HG02759 (cell line): ENCODE data around the gene GNB1.
"Not testable (repeated sequence)": the region's sequence is repeated elsewhere in the genome, so short reads cannot be mapped to it uniquely, and the experiment has no call there.

Experiments
- ATAC-seq: cut with Tn5 transposase; IDR thresholded peaks from one replicate; pipeline ENCODE4 v1.9.1; 2021; ENCODE audit warnings: mild to moderate bottlenecking, moderate library complexity; ENCODE audit not compliant: unreplicated experiment

Gene GNB1

DNA sequence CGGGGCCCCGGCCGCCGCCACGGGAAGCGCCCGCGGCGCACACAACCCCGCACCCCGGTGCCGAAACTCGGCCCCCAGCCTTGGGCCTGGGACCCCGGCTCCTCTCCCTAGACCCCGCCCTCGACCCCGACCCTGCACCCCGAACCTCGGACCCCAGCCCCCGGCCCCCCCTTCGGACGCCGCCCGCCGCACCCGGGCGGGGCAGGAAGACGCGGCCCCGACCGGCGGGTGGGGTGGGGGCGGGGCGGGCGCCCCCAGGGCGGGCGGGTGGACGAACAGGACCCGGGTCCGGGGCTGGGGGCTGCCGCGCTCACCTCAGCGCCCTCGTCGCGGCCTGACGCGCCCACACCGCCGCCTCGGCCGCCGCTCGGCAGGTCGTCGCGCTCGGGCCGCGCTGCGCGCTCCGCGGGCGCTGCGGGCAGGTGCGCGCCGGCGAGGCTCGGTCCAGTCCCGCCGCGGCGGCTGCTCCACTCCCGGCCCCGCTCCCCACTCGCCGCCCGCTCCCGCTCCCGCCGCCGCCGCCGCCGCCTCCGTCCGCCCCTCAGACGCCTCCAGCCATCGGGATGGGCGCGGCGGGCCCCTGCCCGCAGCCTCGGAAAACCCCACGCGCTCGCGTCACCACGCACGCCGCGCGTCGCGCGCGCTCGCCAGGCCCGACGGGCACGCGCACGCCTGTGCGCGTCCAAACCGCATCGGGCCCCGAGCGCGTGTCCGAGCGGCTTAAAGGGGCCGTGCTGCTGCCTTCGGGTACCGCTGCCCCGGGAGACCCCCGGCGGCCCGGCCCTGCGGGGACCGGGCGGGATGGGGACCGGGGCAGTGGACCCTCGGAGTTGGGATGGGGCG is at the start of gene GNB1:
GNB1 (minus strand) TSS at position 582 of the 843 bp plus-strand sequence. CDS start 65,634 bp downstream, outside the sequence.
- peak; percentile 77 for ATAC-seq

GRCh38 chr1:1940123-1940425 is 49.2 kb upstream of the GNB1 start:
- no peak for ATAC-seq

- no peak for ATAC-seq
Measured at GRCh38 chr1:1939296-1940122, 48.6 kb upstream of the GNB1 start.

DNA sequence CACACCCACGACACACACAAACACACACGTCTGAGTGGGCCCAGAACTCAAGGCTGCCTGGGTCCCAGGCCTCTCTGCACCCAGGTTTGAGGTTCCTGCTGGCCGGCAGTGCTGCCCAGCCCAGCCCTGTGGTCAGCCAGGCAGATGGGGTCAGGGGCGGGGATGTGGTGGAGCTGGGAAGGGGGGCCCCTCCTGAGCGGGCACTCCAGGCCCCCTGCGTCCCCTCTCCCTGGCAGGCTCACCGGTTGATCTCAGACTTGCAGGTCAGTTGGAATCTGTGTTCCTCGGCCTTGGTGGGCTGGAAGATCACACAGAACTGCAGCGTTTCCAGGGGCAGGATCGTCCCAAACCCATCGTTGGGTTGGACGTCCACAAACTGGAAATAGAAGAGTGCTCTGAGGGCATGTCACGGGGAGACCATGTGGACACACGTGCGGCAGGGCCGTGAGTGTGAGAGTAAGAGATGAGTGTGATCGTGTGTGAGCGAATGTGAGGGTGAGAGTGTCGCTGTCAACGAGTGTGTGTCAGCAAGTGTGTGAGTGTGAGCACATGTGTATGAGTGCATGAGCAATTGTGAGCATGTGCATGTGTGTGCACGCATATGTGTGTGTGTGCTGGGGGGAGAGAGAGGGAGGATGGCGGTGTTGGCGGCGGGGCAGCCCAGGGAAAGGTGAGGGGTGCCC is 47.9 kb upstream of the GNB1 start:
- no peak for ATAC-seq

DNA sequence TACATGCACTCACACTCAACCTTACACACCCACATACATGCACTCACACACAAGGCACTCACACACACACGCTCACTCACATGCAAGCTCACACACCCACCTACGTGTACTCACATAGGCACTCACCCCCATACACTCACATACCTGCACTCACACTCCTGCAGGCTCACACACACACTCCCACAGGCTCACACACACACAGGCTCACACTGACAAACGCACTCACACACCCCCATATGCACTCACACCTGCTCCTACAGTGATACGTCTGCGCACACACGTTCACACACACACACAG is 47.3 kb upstream of the GNB1 start:
- no peak for ATAC-seq

DNA sequence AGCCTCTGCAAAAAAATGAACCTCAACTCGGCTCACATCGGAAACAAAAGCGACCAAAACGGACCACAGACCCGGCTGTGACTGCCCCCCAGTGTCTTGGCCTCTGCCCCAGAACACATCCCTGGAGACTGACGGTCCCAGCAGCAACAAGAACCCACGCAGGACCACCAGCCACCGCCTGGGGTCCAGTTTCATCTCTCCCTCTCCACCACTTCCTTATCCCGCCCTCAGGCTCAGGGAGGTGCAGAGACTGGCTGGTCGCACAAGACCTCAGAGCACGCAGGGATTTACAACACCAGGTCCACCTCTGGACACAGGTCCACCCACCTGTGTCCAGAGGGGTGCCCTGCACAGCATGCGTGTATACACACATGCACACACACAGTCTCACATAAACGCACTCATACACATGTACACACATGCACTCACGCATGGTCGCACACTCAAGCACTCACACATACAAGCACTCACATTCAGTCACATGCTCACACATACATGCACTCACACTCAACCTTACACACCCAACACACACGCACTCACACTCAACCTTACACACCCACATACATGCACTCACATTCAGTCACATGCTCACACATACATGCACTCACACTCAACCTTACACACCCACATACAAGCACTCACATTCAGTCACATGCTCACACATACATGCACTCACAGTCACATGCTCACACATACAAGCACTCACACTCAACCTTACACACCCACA is 46.8 kb upstream of the GNB1 start:
- ATAC-seq: no peak

DNA sequence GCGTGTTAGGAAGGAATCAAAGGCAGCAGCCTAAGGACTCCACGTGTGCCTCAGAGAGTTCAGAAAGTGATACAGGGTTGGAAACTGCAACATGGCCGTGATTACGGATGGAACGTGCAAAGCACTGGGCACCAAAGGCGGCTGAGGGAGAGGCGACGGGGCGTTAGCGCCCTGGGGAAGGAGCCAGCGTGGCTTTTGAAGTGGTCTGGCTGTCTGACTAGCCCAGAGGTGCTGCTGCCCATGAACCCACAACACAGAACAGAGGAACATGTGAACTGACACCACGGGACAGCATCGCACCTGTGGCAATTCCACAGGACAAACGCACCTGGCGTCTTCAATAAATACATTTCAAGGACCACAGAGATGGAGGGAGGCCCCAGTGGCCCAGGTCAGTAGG is 46.2 kb upstream of the GNB1 start:
- ATAC-seq: no peak

- ATAC-seq: not testable (repeated sequence)
Measured at GRCh38 chr1:1934848-1935247, 44.0 kb upstream of the GNB1 start.

DNA sequence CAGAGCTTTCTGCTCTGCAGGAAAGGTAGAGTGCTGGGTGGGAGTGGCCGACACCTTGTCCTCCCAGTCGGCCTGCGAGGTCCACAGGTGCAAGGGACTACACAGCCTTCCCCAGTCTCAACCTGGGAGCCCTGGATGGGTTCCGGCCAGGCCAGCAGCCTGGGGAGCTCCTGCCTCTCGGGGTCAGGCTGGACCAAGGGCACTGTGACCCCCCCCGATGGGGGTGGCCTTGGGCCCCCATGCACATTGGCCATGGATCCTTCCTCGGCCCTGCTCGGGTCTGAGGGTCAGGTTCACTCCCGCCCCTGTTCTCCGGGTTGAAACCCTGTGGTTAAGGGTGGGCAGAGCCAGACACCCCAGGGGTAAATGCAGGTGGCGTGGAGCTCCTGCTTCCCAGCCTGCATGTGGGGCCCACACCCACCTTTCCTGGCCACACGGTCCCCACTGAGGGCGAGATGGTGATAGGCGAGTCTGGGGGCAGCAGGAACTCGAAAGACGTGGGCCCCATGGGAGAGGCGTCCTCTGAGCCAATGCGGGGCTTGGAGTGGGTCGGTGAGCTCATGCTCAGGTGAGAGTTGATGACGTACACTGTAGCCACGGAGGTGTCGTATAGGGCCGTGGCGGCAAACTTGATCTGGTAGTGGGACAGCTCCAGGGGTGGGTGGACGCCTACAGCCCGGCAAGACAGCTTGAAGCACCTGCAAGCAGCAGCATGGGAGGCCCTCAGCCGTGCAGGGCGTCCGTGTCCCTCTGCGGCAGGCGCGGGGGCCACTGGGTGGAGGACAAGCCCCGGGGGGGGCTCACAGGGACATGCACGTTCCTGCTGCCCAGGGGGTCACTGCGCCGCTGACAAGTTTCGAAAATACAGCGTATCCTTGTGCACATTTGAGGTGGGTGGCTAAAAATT is 39.0 kb upstream of the GNB1 start:
- ATAC-seq: no peak

- ATAC-seq: no peak
Measured at GRCh38 chr1:1929102-1929638, 38.3 kb upstream of the GNB1 start.

GRCh38 chr1:1928231-1929101 is 37.6 kb upstream of the GNB1 start:
- no peak for ATAC-seq

GRCh38 chr1:1927751-1928150 is 36.9 kb upstream of the GNB1 start:
- no peak for ATAC-seq

DNA sequence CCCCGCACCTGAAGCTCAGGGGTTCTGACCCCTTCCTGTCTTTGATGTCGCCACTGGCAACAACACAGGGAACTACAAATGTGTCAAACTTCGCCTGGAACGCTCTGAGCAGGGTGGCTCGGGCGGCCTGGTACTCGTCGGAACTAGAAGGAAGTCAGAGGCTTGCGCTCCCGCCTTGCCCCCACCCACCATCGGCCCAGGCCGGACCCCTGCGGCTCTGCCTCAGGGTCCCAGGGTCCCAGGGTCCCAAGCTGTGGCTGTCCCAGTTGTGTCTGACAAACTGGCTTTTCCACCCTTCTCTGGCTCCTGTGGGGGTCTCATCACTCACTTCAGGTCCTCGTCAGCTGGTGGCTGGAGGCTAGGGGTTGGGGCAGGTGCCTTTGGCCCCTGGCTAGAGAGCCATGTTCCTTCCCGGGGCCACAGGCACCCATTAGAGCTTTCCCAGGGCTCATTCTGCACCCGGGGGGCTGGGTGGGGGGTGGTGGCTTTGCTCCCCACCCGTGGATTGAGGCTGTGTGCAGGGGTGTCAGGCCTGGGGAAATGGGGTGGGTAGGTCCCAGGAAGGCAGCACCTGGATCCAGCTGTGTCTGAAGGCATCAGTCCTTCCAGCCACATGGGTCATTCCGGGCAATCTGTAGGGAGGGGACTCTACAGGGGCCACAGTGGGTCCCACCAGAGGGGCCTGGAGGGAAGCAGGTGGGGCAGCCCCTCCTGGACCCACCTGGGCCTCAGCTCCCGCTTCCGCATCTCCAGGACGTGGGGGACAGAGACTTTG is 36.2 kb upstream of the GNB1 start:
- no peak for ATAC-seq

DNA sequence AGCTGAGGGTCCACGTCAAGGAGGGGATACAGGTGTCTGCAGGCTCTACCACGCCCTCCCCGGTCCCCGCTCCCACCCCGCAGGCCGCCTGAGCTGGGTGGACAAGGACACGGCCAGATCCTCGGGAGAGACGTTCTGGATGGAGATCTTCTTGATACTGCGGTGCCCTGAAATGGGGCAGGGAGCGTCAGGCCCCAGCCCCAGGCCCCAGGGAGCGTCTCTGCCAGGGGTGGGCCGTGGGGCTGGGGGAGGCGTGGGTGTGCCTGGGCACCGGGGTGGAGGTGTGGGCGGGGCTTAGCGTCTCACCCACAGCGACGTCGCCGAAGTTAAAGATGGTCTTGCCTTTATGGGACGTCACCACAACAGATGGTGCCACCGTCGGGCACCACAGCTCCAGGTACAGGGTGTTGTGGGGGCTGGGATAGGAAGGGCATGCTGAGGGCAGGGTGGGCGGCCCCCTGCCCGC is 35.5 kb upstream of the GNB1 start:
- ATAC-seq: no peak

DNA sequence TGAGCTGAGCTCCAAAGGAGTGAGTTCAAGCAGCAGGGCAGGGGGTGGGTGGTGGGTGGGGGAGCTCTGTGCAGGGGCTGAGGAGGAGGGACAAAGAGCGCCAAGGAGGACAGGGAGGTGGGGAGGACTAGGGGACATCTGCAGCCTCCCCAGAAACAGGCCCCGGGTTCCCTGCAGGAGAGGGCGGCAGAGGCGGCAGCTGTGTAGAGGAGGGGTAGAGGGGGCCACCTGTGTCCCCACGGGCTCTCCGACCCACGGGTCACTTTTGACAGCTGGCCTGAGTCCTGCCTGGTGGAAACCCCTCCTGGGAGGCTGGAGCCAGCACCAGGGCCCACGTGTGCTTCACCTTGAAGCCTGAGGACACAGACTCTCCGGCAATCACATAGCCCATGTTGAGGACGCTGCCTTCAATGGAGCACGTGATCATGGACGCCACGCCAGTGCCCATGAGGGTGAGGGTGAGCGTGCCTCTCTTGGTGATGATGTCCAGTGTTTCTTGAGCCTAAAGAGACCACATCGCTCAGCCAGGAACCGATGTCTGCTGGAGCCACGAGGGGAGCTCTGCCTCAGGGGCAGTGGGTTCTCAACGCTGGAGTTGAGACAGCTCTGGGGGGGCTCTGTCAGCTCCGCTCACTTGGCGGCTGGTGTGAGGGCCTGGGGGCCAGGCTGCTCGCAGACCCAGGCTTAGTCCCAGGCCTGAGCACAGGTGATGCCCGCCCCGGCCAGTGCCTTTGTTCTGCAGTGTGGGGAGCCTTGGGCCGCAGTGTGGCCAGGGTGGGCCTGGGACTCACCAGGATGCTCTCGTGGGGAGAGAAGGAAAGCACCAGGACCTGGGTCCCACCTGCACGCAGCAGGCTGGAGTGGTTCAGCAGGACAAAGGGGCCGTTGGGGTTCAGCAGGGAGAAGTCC is 34.8 kb upstream of the GNB1 start:
- ATAC-seq: no peak

DNA sequence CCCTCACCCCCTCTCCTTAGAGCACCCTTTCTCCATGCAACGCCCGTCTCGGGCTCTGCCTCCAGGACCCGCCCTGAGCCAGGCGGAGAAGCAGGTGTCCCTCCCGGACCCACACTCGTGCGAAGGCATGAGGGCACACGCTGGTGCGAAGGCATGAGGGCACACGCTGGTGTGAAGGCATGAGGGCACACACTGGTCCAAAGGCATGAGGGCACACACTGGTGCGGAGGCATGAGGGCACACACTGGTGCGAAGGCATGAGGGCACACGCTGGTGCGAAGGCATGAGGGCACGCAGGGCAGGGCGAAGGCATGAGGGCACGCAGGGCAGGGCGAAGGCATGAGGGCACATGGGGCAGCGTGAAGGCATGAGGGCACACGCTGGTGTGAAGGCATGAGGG is 34.0 kb upstream of the GNB1 start:
- no peak for ATAC-seq

- no peak for ATAC-seq
Measured at GRCh38 chr1:1924386-1924785, 33.5 kb upstream of the GNB1 start.
